Measurements from ENCODE around the gene CLIC3.

The CLIC3 gene

GRCh38 chr9:136964171-136964689 is 32.1 kb downstream of the CLIC3 start:
- no peak for DNase-seq (ENCODE audit: low read depth in 2 of 2)

DNA sequence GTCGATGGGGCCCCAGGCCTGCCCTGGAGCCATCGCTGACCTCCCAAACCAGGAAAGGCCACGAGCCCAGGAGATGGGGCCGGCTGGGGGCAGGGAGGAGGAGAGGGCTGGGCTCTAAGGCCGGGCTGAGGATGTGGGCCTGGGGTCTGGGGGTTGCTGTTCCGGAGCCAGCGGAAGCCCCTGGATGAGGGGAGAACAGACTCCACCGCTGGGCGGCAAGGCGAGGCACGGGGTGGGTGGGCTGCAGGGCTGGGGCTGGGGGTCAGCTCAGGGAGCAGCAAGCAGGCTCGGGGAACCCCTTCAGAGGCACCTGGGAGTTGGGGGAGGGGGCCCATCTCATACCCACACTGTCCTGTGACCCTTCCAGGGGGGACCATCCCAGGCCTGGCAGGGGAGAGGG is 32.6 kb downstream of the CLIC3 start:
- DNase-seq (ENCODE audit: low read depth in 2 of 2): no peak

DNA sequence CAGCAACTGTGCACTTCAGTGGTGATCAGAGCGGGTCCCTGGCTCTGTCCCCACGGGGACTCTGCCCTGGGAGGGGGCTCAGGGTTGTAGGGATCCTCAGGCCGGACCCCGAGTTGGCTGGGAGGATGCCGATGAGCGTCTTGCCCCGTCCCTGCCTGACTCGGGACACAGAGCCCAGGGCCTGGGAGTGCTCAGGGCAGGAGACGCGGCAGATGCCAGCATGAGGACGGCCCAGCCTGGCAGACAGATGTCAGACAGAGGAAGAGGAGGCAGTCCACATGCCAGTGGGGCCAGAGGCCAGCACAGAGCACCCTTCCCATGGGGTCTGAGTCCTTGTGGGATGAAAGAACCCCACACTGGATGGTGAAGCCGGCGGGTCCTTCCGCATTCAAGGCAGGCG is 33.0 kb downstream of the CLIC3 start:
- no peak for DNase-seq (ENCODE audit: low read depth in 2 of 2)

GRCh38 chr9:136962701-136963248 is 33.6 kb downstream of the CLIC3 start:
- DNase-seq (ENCODE audit: low read depth in 2 of 2): no peak

GRCh38 chr9:136962163-136962562 is 34.2 kb downstream of the CLIC3 start:
- no peak for DNase-seq (ENCODE audit: low read depth in 2 of 2)

DNA sequence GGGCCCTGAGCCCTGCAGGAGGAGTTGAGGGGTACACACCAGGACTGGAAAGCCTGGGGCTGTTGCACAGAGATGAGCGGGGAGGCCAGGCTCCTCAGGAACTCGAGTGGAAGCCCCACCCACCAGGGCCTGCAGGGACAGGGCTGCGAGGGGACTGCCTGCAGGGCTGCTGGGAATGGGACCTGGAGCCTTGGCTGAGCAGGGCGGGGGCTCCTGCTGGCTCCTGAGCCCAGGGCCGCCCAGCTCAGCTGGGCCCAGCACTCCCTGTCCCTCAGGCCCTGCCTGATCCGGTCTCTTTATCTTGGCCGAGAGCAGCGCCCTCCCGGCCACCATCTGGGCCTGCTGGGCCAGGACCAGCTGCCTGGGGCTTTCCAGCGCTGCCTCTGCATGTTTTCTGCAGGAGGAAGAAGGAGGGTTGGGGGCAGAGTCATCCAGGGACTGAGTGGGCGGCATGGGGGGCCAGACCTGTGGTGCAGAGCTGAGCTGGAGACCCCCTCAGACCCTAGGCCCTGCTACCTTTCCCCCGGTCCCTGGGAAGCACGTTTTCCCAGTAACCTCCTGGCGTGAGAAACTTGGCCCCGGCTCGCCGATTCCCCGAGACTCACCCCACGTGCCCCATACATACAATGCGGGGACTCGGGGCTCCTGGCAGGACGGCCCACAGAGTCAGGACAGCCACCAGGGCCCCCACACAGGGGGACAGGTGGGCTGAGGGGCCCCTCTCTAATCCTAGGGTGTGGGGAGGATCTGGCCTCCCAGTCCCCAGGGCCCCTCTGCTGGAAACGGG is 34.9 kb downstream of the CLIC3 start:
- DNase-seq (ENCODE audit: low read depth in 2 of 2): no peak

DNA sequence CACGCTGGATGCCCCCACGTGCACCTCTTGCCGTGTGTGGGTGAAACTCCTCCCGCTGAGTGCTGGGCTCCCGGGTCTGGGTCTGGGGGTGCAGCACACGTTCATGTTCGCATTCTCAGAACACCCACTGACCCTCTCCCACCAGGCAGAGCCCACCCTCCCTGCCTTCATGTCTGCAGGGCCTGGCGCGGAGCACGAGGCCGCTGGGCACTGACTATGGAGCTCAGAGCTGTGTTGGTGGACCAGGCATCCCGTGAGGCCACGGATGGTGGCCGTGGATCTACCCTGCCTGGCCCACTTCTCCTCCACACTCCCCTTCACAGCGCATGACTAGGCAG is 35.5 kb downstream of the CLIC3 start:
- DNase-seq (ENCODE audit: low read depth in 2 of 2): no peak

GRCh38 chr9:136960212-136960937 is 36.0 kb downstream of the CLIC3 start:
- no peak for DNase-seq (ENCODE audit: low read depth in 2 of 2)

DNA sequence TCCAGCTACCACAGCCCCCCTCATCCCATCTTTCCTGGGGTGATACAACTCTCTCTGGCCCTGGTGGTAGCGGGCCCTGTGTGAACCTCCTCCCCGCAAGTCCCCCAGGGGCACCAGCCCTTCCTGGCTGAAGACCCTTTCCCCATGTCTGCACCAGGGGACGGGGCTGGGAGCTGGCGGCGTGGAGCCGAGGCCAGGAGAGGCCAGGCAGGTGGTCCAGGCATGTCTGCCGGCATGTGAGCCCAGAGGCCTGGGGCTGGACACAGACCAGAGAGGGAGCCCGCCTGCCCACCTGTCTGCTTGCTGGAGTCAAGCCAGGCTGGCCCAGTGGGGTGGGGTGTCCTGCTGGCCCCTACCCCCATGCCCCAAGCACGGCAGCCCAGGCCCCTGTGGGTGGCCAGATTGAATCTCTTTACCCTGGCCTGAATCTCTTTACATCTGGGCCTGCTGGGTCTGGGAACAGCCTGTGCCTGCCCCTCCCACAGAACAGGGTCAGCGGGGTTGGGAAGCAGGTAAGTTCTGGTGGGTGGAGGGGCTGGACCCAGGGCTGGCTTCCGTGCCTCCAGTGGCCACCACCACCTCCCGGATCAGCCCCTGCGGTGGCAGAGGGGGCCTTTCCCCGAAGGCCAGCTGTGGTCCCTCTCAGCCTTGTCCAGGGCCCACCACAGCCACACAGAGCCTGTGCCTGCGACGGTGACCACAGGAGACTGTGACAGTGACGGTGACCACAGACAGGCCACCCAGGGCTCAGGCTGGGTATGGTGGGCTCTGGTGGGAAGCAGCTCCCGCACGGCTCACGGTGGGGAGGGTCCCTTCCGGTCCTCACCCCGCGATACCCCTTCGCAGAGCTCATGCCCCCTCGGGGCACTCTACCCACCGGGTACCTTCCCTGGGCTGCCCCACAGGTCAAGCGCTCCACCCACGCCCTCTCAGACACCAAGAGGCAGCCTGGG is 37.2 kb downstream of the CLIC3 start:
- no peak for DNase-seq (ENCODE audit: low read depth in 2 of 2)

GRCh38 chr9:136958473-136958872 is 37.9 kb downstream of the CLIC3 start:
- no peak for DNase-seq (ENCODE audit: low read depth in 2 of 2)

GRCh38 chr9:136957901-136958300 is 38.5 kb downstream of the CLIC3 start:
- no peak for DNase-seq (ENCODE audit: low read depth in 2 of 2)

- DNase-seq (ENCODE audit: low read depth in 2 of 2): no peak
These were observed 38.9 kb downstream of the CLIC3 start for GRCh38 chr9:136957461-136957860.

- no peak for DNase-seq (ENCODE audit: low read depth in 2 of 2)
These were observed 39.8 kb downstream of the CLIC3 start for GRCh38 chr9:136956604-136957003.

DNA sequence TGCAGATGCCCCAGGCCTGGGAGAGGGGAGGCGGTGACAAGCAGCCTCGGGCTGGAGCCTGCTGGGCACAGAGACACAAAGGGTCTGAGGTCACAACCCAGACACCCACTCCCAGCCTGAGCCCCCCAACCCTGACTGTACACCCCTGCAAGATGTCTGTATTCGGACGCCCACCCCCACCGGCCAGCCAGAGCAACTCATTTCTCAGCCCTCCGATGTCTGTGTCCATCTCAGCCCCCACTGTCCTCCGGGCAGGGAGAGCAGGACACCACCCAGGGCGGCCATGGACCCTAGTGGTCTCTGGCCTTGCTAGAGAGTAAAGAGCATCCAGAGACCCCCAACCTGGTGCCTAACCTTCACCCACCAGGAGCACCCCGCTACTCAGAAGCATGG is 40.4 kb downstream of the CLIC3 start:
- no peak for DNase-seq (ENCODE audit: low read depth in 2 of 2)

- DNase-seq (ENCODE audit: low read depth in 2 of 2): no peak
These were observed 41.0 kb downstream of the CLIC3 start for GRCh38 chr9:136955202-136955942.

DNA sequence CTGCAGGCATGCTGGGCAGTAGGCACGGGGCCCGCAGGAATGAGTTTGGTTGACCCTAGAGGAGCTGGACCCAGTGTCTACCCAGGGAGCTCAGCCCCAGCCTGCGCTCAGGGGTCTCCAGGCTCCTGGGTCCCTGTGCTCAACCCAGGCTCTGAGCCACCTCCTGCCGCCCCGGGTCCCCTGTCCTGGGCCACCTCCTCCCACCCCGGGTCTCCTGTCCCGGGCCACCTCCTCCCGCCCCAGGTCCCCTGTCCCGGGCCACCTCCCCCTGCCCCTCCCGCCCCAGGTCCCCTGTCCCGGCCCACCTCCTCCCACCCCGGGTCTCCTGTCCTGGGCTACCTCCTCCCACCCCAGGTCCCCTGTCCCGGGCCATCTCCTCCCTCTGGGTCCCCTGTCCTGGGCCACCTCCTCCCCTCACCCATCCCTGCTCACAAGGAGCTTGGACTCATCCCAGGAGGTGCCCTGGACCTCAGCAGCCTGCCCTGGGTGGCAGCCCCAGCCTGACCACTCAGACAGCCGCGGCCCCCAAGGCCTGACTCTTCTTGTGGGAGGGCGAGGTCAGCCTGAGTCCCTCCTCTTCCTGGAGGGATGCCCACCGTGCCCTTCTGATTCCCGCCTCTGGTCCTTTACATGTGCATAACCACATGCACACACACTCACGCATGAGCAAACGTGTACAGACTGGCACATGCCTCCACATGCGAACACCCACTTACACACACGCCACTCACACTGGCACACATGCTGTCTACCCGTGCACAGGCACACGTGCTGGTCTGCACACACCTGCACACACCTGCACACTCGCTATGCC is 41.9 kb downstream of the CLIC3 start:
- no peak for DNase-seq (ENCODE audit: low read depth in 2 of 2)

GRCh38 chr9:136953771-136954269 is 42.5 kb downstream of the CLIC3 start:
- no peak for DNase-seq (ENCODE audit: low read depth in 2 of 2)

DNA sequence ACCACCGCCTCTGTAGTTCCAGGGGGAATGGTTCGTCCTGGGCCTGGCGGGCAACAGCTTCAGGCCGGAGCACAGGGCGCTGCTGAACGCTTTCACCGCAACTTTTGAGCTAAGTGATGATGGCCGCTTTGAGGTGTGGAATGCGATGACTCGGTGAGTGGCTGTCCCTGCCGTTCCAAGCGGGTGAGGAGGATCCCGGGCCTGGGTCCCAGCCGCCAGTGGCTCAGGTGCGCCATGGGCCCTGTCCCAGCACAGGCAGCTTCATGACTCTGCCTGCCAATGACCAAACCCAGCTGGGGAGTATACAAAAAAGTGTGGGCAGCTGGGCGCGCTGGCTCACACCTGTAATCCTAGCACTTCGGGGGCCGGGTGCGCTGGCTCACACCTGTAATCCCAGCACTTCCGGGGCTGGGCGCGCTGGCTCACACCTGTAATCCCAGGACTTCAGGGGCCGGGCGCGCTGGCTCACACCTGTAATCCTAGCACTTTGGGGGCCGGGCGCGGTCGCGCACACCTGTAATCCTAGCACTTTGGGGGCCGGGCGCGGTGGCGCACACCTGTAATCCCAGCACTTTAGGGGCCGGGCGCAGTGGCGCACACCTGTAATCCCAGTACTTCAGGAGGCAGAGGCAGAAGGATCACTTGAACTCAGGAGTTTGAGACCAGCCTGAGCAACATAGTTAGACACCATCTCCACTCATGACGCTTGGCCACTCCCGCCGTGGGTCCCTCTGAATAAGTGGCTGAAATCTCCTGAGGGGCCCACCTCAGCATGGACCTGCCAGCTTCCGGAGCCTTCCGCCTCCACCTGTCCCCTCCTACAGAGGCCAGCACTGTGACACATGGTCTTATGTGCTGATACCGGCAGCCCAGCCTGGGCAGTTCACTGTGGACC is 43.2 kb downstream of the CLIC3 start:
- no peak for DNase-seq (ENCODE audit: low read depth in 2 of 2)

- DNase-seq (ENCODE audit: low read depth in 2 of 2): no peak
These were observed 44.0 kb downstream of the CLIC3 start for GRCh38 chr9:136952321-136952850.
